GM19043 (cell line): ENCODE data around the gene SULT6B1.

Source experiments
- ATAC-seq: cut with Tn5 transposase; IDR thresholded peaks from one replicate; pipeline ENCODE4 v1.9.1; 2021; ENCODE audit warnings: low read depth; ENCODE audit not compliant: unreplicated experiment

The SULT6B1 gene

DNA sequence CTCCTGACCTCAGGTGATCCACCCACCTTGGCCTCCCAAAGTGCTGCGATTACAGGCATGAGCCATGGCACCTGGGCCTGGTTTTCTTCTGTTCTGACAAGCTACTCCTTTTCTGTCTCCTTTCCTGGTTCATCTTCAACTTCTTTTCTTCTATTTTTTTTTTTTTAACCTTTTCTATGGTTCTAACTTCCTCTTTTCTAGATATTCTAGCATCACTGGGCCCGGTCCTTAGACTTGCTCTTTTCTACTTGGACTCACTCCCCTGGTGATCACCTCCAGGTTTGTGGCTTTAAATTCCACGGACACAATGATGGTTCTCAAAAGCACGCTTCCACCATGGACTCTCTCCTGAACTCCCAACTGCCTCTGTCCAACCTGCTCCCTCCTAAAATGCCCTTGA is 33.7 kb downstream of the SULT6B1 start:
- ATAC-seq = no peak

DNA sequence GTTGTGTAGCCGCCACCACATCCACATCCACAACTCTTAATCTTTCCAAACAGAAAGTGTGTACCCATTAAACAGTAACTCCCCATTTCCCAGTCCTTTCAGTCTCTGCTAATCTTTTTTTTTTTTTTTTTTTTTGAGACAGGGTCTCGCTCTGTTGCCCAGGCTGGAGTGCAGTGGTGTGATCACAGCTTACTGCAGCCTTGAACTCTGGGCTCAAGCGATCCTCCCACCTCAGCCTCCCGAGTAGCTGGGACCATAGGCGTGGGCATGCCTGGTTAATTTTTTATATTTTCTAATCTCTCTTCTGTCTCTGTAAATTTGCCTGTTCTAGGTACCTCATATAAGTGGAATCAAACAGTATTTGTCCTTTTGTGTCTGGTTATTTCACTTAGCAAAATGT is 35.2 kb downstream of the SULT6B1 start:
- ATAC-seq = no peak

DNA sequence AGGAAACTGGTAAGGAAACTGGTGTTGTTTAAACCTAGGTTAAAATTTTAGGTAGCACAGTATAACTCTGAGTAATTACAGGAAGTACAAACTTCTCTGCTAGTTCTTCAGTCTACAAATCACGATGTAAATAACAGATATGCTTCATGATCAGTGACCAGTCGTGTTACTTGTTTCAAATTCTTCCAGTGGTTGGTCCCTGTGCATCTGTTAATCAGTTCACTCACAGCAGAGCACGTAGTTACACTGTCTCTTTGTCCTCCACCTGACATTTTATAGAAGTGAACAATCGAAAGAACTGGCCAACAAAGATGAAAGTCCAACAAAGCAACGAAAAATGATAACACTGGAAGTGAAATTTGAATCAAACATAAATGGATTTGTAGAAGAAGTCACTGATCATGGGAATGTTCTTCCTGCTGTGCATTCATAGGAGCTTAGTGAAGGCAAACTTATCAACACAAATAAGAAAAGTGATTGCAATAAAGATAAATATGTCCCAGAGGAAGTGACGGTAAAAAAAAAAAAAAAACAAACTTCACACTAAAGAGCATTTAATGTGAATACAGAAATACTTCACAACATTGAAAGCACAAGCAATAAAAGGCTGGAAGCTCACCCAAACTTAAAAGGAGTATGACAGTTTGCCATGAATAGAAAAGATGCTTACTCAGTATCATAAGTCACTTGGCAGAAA is 38.7 kb downstream of the SULT6B1 start:
- no peak for ATAC-seq

DNA sequence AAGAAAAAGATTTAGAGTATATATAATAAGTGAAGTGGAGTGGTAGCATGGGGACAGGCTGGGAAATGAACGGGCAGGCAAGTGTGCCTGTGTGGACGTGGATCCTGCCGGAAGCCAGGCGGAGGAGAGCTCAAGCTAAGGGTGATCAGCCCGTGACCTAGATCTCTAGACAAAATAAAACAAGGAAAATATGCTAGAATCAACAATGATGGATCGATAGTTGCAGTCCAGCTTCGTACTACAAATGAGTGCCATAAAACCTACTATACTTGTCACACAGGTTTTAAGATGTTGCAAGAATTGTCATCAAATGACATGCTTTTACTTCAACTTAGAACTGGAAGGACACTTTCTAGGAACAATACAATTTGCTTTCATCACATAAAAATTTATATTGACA is 40.1 kb downstream of the SULT6B1 start:
- ATAC-seq = no peak

GRCh38 chr2:37146062-37146461 is 42.4 kb downstream of the SULT6B1 start:
- no peak for ATAC-seq

GRCh38 chr2:37143974-37144373 is 44.5 kb downstream of the SULT6B1 start:
- ATAC-seq = no peak

DNA sequence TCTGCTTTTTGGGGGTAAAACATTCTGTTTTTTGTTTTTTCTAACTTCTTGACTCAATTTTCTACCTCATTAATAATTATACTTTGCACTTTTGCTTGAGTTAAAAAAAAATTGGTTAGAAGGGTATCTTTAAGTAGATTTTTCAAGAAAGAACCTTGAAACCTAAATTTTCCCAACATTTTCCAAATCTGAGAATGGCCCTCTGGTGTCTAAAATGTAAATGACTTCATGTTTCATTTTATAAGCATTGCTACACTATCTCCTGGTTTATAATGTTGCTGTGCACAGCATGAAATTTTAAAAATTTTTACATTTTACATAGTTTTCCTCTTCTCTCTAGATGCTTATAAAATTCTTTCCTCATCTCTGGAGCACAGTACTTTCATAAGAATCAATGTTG is 45.9 kb downstream of the SULT6B1 start:
- ATAC-seq = no peak

- ATAC-seq = no peak
Measured at GRCh38 chr2:37132914-37133313, 55.6 kb downstream of the SULT6B1 start.

GRCh38 chr2:37125416-37125815 is 63.1 kb downstream of the SULT6B1 start:
- ATAC-seq = no peak

- ATAC-seq = no peak
Measured at GRCh38 chr2:37119157-37119556, 69.3 kb downstream of the SULT6B1 start.
